Measurements from ENCODE around the gene DYNLT4.

The DYNLT4 gene

DNA sequence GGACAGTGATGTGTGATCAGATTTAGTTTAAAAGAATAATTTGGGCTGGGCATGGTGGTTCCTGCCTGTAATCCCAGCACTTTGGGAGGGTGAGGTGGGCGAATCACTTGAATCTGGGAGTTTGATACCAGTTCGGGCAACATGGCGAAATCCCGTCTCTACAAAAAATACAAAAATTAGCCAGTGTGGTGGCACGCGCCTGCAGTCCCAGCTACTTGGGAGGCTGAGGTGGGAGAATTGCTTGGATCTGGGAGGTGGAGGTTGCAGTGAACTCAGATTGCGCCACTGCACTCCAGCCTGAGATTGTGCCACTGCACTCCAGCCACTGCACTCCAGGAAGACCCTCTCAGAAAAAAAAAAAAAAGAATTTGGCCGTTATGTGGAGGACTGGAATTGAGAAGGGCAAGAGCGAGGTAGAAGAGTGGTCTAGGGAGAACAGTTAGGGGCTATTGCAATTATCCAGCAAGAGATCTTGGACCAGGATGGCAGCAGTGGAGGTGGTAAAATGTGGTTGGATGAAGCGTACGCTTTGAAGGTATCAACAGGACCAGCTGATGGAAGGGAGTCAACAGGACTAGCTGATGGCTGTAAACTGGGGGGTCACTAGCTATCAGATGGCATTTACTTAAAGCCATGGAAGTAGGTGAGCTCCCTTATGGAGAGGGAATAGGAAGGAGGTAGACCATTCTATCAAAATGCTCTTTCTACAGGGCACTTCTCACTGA lies 10.8 kb upstream of the DYNLT4 start:
- TF ChIP-seq, protein P1, sequence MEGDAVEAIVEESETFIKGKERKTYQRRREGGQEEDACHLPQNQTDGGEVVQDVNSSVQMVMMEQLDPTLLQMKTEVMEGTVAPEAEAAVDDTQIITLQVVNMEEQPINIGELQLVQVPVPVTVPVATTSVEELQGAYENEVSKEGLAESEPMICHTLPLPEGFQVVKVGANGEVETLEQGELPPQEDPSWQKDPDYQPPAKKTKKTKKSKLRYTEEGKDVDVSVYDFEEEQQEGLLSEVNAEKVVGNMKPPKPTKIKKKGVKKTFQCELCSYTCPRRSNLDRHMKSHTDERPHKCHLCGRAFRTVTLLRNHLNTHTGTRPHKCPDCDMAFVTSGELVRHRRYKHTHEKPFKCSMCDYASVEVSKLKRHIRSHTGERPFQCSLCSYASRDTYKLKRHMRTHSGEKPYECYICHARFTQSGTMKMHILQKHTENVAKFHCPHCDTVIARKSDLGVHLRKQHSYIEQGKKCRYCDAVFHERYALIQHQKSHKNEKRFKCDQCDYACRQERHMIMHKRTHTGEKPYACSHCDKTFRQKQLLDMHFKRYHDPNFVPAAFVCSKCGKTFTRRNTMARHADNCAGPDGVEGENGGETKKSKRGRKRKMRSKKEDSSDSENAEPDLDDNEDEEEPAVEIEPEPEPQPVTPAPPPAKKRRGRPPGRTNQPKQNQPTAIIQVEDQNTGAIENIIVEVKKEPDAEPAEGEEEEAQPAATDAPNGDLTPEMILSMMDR (IDR thresholded peaks at IDR 0.05) = no peak

DNA sequence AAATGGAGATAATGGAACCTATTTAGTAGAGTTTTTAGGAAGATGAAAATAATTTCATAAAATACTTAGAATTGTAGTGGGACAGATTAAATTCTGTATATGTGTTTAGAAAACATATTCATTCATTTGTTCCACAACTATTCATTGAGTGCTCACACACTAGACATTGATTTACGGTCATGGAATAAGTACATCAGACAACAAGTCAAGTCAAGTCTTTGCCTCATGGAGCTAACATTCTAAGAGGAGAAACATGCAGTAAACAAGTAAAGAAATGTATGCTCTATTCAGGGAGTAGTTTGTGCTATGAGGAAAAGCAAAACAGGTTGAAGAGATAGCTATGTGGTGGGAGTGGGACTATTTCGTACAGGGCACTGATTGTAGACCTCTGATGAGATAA lies 10.2 kb upstream of the DYNLT4 start:
- TF ChIP-seq, protein P1 (IDR thresholded peaks at IDR 0.05) = no peak

DNA sequence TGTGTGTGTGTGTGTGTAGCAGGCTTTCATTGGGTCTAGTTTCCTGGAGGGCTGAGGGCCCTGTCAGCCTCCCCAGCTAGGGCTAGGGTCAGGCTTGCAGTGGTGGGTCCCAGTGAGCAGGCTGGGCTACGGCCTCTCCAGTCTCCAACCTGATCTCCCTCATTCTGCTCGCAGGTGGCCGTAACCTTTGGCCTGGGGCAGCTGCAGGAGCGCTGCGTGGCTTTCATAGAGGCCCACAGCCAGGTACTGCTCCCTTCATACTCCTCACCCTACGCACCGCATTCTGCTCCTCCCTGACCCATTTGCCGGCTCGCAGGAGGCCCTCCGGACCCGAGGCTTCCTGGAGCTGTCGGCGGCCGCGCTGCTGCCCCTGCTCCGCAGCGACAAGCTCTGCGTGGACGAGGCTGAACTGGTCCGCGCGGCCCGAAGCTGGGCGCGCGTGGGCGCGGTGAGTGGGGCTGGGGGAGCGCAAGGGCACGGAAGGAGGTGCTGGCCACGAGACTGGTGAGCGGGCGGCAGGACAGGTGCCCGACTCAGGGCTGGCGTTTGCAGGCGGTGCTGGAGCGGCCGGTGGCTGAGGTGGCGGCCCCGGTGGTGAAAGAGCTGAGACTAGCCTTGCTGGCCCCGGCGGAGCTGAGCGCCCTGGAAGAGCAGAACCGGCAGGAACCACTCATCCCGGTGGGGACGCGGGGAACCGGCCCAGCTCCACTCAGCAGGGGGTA lies 5.8 kb upstream of the DYNLT4 start:
- TF ChIP-seq, protein P1 (IDR thresholded peaks at IDR 0.05) = no peak

DNA sequence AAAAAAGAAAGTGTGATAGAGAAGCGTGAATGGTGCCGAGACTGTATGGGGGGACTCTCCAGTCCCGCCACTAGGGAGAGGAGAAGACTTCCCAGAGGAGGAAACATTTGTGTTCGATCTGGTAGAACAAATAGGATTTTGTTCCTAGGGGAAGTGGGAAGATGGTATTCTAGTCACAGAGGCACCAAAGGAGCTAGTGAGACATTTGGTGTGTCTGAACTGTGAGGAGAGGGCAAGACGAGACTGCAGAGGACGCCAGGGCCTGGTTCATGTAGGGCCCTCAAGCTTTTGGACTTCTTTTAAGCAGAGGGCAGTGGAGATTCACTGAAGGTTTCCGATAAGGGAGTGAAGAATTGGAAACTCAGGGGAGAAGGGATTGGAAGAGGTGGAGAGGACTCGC lies 4.1 kb upstream of the DYNLT4 start:
- TF ChIP-seq, protein P1 (IDR thresholded peaks at IDR 0.05) = no peak

DNA sequence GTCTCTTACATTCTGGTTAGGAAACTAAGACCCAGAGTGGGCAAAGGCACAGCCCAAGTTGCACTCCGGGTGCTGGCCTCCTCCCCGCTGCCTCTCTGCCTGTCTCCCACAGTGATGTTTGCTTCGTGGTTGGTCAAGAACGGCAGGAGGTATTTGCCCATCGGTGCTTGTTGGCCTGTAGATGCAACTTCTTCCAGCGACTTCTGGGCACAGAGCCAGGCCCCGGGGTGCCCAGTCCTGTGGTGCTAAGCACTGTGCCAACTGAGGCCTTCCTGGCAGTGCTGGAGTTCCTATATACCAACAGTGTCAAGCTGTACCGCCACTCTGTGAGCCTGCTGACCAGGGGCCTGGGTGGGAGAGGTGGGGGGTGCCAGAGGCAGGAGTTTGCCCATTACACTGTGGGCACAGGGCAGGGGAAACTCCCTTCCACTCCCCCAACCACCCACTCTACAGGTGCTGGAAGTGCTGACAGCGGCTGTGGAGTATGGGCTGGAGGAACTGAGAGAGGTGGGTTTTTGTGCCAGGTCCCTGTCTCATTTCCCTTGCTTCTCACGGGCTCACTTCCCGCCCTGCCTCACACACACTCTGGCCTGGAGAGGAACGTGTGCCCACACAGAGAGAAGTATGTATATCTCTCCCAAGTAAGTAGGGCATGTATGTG lies 3.1 kb upstream of the DYNLT4 start:
- TF ChIP-seq, protein P1 (IDR thresholded peaks at IDR 0.05) = no peak

DNA sequence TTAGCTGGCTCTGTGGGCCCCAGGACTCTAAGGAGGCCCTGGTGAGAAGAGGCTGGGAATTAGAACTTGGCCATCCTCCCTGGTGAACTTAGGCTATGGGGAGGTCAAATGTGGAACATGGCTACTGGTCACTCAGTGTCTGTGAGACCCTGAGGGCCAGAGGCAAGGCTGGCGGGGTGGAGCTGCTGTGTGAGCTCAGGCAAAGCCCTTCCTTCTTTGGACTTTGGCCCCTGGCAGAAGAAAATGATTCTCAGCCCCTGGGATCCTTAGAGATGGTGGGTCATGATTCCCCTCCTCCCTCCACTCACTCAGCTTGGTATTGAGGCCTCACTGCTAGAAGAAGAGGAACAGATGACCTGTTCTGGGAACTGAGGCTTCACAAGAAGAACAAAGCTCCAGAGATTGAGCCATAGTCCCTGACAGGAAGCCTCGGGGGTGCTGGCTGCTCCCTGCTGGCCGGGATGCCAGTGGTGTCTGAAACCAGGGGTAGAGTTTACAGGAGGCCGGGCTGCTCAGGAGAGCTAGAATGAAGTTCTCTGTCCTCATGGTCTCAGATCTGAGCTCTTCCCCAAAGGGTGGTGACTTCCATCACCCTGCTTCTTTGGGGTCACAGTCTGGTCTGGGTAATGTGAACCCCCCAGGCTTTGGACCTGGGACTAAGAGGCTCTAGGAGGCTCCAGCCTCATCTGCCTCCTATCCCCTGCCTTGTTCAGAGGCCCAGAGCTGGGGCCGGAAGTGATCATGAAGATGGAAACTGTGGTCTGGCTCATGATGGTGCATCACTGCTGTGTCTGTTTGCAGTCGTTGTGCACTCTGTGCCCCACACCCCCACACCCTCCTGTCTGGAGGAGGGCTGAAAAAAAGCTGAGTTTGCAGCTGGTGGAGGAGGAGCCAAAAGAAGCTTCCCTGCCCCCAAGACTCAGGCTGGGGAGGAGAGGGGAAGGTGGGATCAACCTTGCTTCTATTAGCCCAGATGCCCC lies 2.1 kb upstream of the DYNLT4 start:
- TF ChIP-seq, protein P1 (IDR thresholded peaks at IDR 0.05) = no peak
